ENCODE results near the gene ORAI3. TPM values are rescaled to one million over a fixed set of nuclear protein-coding genes. Genes with fewer than 3 reads are reported as not detected.
A peak's percentile ranks its signal among the peaks of the same experiment; 100 is the strongest.

ORAI3 gene
- total RNA-seq, 1 experiment from 2014 or later = 9.0 TPM

DNA sequence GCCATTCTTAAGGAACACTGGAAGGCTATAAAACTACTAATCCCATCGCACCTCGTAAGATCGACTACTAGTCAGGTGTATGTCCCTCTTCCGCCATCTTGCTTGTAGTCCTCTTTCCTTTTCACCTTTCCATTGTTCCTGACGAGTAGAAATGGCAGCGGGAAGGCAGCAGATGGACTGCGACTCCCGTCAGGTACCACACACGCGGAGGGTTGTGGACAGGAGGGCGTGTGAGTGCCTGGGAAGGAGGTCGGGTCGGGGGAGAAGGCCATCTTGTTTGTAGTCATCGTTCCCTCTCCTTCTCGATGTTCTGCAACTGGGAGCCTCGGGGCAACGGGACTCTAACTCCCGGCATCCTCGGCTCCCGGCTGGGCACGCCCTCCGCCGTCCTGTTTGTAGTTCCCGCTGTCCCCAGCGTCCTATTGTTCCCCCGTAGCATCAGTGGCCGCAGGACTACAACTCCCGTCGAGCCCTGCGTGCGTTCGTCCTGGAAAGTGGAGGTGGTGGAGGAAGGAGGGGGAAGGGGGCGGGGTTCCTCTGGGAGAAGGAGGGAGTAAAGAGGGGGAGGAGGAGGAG, 25.8 kb upstream of the ORAI3 start:
- DNase-seq (ENCODE audit: low read depth, low spot score) = peak; percentile 99
- H3K27ac ChIP-seq (ENCODE audit: low read depth, low read length) = peak overlapping the region; percentile 92
- no peak overlapping the region for H2AFZ ChIP-seq (ENCODE audit: low read depth, low read length, poor library complexity, severe bottlenecking)
- H3K9me3 ChIP-seq (ENCODE audit: control insufficient read depth in 1 of 2, insufficient read depth in 1 of 2, low read depth in 1 of 2, low read length in 2 of 2) = no peaks in the 10 kb centered on the region
- peak; percentile 76 for ATAC-seq
- ChIA-PET POLR2A (interaction anchor here (1.0 kb wide), 1 partner anchor 27 kb away, joined by 6 read pairs; the partner anchor contains the start of gene CTF1), CTCF (interaction anchor here (1.0 kb wide), 1 partner anchor 18 kb away, joined by 6 read pairs; no protein-coding TSS in a partner anchor), RAD21 (ENCODE audit: low non-redundant PET in 1 of 2, low total read pairs in 2 of 2, uncharacterized antibody in 2 of 2, unreplicated experiment in 2 of 2) (interaction anchor here in 1 of 2 experiments (0.6 kb wide), 1 partner anchor 79 kb away, joined by 4 read pairs; no protein-coding TSS in a partner anchor)
- H3K9ac ChIP-seq (ENCODE audit: low read length) = peak overlapping the region; percentile 67
- H3K27me3 ChIP-seq (ENCODE audit: insufficient read depth, low read length) = no peaks in the 10 kb centered on the region
- H3K4me3 ChIP-seq (replicated peaks in 1 of 2; ENCODE audit: low read depth in 1 of 2, low read length in 2 of 2) = peak overlapping the region; percentile 62 to 97
- H4K20me1 ChIP-seq (ENCODE audit: insufficient read depth) = no peaks in the 10 kb centered on the region
- intact Hi-C loops (cut with micrococcal nuclease) = loop anchor here (1.0 to 5.0 kb wide), 6 partner anchors 26 to 476 kb away; partner anchors contain the start of genes CTF1, PRR14, SEPHS2 and ZNF629
- H3K4me2 ChIP-seq (ENCODE audit: low read length) = peak overlapping the region; percentile 95
- TF ChIP-seq TCF7L2 (IDR thresholded peaks at IDR 0.05; ENCODE audit: borderline replicate concordance, extremely low read depth, insufficient read depth, insufficient read length) (peak; percentile 34), CBX3 (IDR thresholded peaks at IDR 0.05; ENCODE audit: low read depth) (no peak), POLR2A (IDR thresholded peaks at IDR 0.05; ENCODE audit: borderline replicate concordance, extremely low read depth, insufficient read depth, insufficient read length) (peak; percentile 26), CEBPB (IDR thresholded peaks at IDR 0.05; ENCODE audit: low read depth) (no peak), YY1 (IDR thresholded peaks at IDR 0.05; ENCODE audit: extremely low read depth, insufficient replicate concordance, low read depth, low read length) (peak; percentile 97), SRF (IDR thresholded peaks at IDR 0.05; ENCODE audit: low read depth) (no peak)
- no TSS peak for BruUV-seq (replicated peaks)
- H3K36me3 ChIP-seq (ENCODE audit: control insufficient read depth in 1 of 2, insufficient read depth in 2 of 2, low read length in 2 of 2) = peaks cover 0 to 5% of the 10 kb centered on the region in 2 experiments; a peak in 1 of 4 replicates
- H3K9me2 ChIP-seq (ENCODE audit: insufficient read depth) = no peaks in the 10 kb centered on the region
- peaks cover 10% of the 10 kb centered on the region; the same call in 1 of the 2 replicates for H3K79me2 ChIP-seq (ENCODE audit: insufficient read depth, low read length)
- H3K4me1 ChIP-seq (ENCODE audit: control insufficient read depth in 1 of 2, insufficient read depth in 2 of 2, low read length in 2 of 2) = peaks cover 11 to 25% of the 10 kb centered on the region in 2 experiments; a peak in 3 of 4 replicates

DNA sequence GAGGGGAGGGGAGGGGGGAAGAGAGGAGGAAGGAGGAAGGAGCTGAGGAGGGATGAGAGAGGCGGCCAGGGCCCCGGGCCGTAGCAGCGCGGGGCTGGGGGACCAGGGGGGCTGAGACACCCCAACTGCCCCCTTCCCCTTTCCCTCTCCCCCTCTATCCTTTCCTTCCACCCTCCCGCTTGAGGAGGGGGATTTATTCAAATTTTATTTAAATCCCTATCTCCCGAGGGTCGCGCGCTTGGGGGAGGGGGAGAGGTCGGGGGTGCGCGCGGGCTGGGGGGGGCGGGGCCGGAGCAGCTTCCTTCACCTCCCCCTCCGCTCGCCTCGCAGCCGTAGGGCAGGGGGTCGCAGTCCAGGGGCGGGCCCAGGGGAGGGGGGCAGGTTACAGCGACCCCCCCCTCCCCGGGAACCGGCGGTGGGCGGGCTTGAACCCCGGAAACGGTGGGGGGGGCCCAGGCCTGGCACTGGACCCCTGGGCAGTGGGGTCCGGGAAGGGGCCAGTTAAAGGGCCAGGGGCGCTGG, 25.3 kb upstream of the ORAI3 start, which contains the start of gene FBXL19:
TSS of gene FBXL19 (plus strand) at position 19 of the 522 bp plus-strand sequence. CDS start 2,183 bp downstream, outside the sequence.
- RAD21 ChIA-PET (ENCODE audit: low non-redundant PET in 1 of 2, low total read pairs in 2 of 2, uncharacterized antibody in 2 of 2, unreplicated experiment in 2 of 2) = interaction anchor here in 1 of 2 experiments (0.6 kb wide), 1 partner anchor 80 kb away, joined by 4 read pairs; no protein-coding TSS in a partner anchor
- CTCF ChIA-PET = interaction anchor here (1.0 kb wide), 1 partner anchor 18 kb away, joined by 6 read pairs; no protein-coding TSS in a partner anchor
- intact Hi-C loops (cut with micrococcal nuclease) = loop anchor here (2.0 to 5.0 kb wide), 5 partner anchors 27 to 476 kb away; partner anchors contain the start of genes CTF1, PRR14, SEPHS2 and ZNF629

More for the DNA sequence above, 25.3 kb upstream of the ORAI3 start, which contains the start of gene FBXL19:
- H3K27me3 ChIP-seq (ENCODE audit: insufficient read depth, low read length) = no peaks in the 10 kb centered on the region
- no peaks in the 10 kb centered on the region for H3K9me3 ChIP-seq (ENCODE audit: control insufficient read depth in 1 of 2, insufficient read depth in 1 of 2, low read depth in 1 of 2, low read length in 2 of 2)
- H3K4me1 ChIP-seq (ENCODE audit: control insufficient read depth in 1 of 2, insufficient read depth in 2 of 2, low read length in 2 of 2) = peaks cover 11 to 25% of the 10 kb centered on the region in 2 experiments; a peak in 3 of 4 replicates
- H3K4me2 ChIP-seq (ENCODE audit: low read length) = peak within 1 kb of the TSS; percentile 95
- TF ChIP-seq POLR2A (IDR thresholded peaks at IDR 0.05; ENCODE audit: borderline replicate concordance, extremely low read depth, insufficient read depth, insufficient read length) (peak; percentile 2), POLR2AphosphoS5 (IDR thresholded peaks at IDR 0.05; ENCODE audit: low read depth, low read length) (peak; percentile 65), FOSL1 (IDR thresholded peaks at IDR 0.05; ENCODE audit: low read depth) (no peak)
- H3K36me3 ChIP-seq (ENCODE audit: control insufficient read depth in 1 of 2, insufficient read depth in 2 of 2, low read length in 2 of 2) = peaks cover 0 to 5% of the 10 kb centered on the region in 2 experiments; a peak in 1 of 4 replicates
- no peak for DNase-seq (ENCODE audit: low read depth, low spot score)
- POLR2A ChIA-PET = interaction anchor here (0.6 to 1.0 kb wide), 2 partner anchors 28 to 289 kb away, joined by 3 to 6 read pairs; partner anchors contain the start of gene CTF1
- H3K9me2 ChIP-seq (ENCODE audit: insufficient read depth) = no peaks in the 10 kb centered on the region
- peaks cover 10% of the 10 kb centered on the region; the same call in 1 of the 2 replicates for H3K79me2 ChIP-seq (ENCODE audit: insufficient read depth, low read length)
- peak within 1 kb of the TSS; percentile 62 to 97 for H3K4me3 ChIP-seq (replicated peaks in 1 of 2; ENCODE audit: low read depth in 1 of 2, low read length in 2 of 2)
- peak within 1 kb of the TSS; percentile 67 for H3K9ac ChIP-seq (ENCODE audit: low read length)
- no TSS peak for BruUV-seq (replicated peaks)
- peak within 1 kb of the TSS; percentile 92 for H3K27ac ChIP-seq (ENCODE audit: low read depth, low read length)
- H2AFZ ChIP-seq (ENCODE audit: low read depth, low read length, poor library complexity, severe bottlenecking) = no peak within 1 kb of the TSS
- no peaks in the 10 kb centered on the region for H4K20me1 ChIP-seq (ENCODE audit: insufficient read depth)
- ATAC-seq = no peak
